Esophagus mucosa (tissue), 1 donor: ENCODE data around the gene DRD4. TPM values are rescaled to one million over a fixed set of nuclear protein-coding genes. Genes with fewer than 3 reads are reported as not detected.
"Not testable (repeated sequence)": the region's sequence is repeated elsewhere in the genome, so short reads cannot be mapped to it uniquely, and the experiment has no call there.

Source experiments
- ATAC-seq: fragments of 200-7000 bp; cut with Tn5 transposase; one replicate; pipeline ENCODE4 v1.9.1; 2020
- total RNA-seq: library from RNA; stranded (reverse); gene quantifications from one replicate; pipeline ENCODE4 v1.2.4, GENCODE V29; 2023
- donor health status: DM: yes; HTN: yes; CAD: no.

The DRD4 gene
- total RNA-seq, 1 donor from 2014 or later, result 0.16 TPM

DNA sequence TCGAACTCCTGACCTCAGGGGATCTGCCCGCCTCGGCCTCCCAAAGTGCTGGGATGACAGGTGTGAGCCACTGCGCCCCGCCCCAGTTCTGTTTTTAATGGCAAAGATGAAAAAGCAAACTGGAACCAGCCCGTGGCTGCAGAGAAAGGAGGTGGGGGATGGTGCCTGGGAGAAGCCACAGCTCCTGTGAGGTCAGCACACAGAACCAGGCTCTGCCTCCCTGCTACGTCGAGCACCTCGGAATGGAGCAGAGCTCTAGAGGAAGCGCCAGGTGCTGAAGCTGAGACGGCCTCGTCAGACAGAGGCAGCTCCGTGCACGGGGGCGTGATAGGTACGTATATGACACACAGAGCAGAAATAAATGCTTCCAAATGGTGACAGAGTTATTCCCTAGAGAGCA is 8.5 kb downstream of the DRD4 start:
- no peak for ATAC-seq

DNA sequence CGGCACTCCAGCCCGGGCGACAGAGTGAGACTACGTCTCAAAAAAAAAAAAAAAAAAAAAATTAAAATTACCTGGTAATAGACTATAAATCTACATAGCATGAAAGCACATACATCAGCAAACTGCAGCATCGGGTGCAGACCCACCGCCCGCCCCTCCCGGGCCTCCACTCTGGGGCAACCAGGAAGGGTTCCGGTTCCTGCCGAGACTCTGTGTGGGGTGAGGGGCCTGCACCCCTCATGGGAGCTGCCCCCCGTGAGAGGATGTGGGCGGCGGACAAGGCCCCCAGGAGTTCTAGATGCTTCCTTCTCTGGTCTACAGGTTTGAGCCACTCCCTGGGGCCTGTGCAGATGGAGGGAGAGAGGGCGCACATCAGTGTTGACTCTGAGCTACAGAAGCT is 9.1 kb downstream of the DRD4 start:
- ATAC-seq, result no peak

DNA sequence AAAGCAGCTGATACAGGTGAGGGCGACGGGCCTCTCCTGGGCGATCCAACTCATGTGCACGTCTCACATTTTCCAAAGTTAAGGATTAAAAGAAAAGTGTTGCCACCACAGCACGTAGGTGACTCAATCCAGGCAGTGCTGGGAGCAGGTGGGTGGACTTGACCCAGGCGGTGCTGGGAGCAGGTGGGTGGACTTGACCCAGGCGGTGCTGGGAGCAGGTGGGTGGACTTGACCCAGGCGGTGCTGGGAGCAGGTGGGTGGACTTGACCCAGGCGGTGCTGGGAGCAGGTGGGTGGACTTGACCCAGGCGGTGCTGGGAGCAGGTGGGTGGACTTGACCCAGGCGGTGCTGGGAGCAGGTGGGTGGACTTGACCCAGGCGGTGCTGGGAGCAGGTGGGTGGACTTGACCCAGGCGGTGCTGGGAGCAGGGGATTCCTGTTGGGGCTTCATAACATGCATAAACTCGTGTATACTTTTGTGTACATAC is 10.6 kb downstream of the DRD4 start:
- not testable (repeated sequence) for ATAC-seq

DNA sequence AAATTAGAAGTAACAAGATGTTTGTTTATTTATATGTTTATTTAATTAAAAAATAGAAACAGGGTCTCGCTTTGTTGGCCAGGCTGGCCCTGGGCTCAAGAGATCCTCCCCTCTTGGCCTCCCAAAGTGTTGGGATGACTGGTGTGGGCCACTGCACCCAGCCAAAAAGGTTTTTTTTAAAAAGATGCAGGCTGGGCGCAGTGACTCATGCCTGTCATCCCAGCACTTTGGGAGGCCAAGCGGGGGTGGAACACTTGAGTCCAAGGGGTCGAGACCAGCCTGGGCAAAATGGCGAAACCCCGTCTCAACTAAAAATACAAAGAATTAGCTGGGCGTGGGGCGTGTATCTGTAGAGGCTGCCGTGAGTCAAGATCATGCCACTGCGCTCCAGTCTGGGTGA is 13.4 kb downstream of the DRD4 start:
- ATAC-seq, result no peak

DNA sequence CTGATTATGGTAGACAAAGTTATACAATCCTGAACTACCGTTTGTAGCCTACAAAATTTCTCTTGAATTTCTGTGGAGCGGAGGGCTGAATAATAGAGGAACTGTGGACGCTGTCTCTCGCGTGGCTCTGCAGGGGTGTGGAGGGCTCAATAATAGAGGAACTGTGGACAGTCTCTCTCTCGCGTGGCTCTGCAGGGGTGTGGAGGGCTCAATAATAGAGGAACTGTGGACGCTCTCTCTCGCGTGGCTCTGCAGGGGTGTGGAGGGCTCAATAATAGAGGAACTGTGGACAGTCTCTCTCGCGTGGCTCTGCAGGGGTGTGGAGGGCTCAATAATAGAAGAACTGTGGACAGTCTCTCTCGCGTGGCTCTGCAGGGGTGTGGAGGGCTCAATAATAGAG is 16.1 kb downstream of the DRD4 start:
- not testable (repeated sequence) for ATAC-seq

DNA sequence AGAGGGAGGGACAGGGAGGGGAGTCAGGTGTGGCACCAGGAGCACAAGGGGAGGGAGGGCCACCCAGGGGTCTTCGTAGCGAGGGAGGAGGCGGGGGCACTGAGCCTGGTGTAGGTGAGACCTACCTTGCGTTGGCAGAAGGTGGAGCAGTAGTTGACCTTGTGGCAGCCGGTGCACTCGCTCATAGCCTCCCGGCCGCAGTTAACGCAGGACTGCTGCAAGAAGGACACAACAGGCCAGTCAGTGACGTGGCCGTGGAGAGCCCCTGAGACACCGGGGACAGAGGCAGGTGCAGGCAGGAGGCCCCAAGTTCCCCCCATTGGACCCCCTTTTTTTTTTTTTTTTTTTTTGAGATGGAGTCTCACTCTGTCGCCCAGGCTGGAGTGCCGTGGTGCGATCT is 16.8 kb downstream of the DRD4 start:
- peak; percentile 28 for ATAC-seq

- ATAC-seq, result not testable (repeated sequence)
Observed at GRCh38 chr11:654444-654843, 17.4 kb downstream of the DRD4 start.

DNA sequence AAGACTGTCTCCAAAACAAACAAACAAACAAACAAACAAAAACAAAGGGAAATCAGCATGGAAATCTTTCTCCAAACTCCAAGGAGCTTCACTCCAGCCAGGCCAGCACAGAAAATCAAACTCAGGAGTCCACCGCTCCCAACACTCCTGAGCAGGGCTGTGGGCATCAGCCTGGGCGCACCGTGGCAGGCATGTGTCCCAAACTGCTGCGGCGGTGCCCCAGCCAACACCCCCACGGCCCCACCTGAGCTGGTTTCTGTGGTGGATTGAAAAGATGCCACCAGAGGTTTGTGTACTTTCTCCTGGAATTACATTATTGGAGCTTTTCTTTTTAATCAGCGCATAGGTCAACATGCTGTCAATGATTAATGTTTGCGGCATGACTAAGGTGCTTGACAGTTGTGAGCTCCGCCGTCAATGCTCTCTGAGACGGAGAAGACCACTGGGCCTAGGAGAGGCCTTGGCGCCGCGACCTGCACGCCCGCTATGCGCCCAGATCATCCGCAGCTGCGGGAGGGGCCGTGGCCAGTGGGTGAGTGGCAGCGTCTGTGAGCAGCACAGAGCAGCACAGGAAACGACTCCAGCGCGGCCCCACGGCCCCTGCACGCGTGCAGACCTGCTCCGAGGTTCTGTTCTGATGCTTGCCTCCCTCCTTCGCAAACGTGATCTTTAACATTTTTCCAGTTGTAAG is 18.1 kb downstream of the DRD4 start:
- no peak for ATAC-seq

GRCh38 chr11:656426-656825 is 19.4 kb downstream of the DRD4 start:
- ATAC-seq, result no peak

DNA sequence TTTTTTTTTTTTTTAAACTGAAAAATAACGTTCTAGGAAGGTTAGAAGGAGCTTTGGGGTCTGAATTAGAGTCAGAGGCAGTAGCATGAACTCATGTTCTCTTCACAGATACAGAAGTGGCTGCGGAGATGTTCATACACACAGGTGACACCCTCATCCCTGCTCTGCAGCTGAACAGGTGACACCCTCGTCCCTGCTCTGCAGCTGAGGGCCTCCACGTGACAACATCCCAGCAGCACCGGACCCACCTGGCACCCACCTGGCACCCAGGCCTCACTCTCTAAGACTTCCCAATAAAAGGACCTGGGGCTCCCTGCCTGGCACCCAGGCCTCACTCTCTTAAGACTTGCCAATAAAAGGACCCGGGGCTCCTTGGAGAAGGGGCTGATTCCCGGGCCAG is 19.8 kb downstream of the DRD4 start:
- no peak for ATAC-seq

GRCh38 chr11:657691-658126 is 20.6 kb downstream of the DRD4 start:
- no peak for ATAC-seq

DNA sequence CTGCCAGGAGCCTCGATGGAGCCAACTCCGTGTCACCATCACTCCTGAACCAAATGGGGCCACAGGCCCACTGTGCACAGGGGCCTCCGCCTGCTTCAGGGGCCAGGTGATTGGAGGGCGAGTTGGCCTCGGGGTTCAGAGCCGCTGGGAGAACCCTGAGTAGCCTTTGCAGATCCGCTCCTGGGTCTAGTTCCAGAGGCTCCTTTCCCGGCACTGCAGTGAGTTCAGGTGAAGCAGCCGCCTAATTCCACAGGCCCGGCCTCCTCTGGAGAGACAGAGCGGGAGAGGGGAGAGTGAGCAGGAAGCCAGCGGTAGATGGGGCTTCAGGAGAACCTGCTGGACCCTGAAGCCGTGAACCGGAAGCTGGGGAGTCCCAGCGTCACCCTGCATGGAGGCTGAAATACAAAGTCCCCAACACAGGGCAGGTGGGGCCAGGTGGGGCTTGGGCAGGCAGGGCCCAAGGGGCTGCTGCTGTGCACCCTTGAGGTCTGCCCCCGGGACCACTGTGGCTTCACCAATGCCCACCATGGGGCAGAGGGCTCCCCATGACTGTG is 22.5 kb downstream of the DRD4 start:
- no peak for ATAC-seq

- no peak for ATAC-seq
Observed at GRCh38 chr11:660281-660680, 23.2 kb downstream of the DRD4 start.

DNA sequence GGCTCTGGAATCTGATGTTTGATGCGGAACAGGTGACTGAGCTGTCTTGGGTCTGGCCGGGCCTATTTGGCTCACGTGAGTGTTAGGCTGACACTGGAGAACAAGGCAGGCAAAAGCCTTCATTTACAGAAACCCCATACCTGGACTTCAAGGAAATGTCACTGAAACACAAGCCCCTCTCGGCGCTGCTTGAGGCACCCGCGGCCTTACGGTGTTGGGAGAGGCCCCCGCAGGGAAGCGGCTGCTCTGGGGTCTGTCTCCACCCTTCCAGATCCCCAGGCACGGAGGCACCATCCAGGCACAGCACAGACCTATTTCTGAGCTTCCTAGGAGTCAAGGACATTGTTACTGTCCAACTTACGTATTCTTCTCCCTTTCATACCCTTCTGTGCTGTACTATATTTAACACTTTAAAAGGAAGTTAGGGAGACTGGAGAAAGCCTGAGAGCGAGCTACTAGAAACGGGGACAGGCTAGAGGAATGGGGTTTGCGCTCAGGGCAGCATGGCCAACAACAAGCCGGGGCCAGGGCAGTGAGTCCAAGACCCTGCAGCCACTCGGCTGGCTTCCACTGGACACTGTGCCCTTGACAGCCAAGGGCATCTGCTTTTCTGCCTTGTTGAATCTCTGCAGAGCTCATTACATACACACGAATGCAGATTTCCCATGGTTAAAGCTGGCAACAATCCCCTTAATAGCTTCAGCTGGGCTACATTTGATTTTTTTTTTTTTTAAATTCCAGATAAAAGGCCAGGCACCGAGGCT is 23.8 kb downstream of the DRD4 start:
- ATAC-seq, result no peak

- ATAC-seq, result peak; percentile 65
Observed at GRCh38 chr11:662689-663274, 25.7 kb downstream of the DRD4 start.

- ATAC-seq, result no peak
Observed at GRCh38 chr11:665062-665703, 28.1 kb downstream of the DRD4 start.

DNA sequence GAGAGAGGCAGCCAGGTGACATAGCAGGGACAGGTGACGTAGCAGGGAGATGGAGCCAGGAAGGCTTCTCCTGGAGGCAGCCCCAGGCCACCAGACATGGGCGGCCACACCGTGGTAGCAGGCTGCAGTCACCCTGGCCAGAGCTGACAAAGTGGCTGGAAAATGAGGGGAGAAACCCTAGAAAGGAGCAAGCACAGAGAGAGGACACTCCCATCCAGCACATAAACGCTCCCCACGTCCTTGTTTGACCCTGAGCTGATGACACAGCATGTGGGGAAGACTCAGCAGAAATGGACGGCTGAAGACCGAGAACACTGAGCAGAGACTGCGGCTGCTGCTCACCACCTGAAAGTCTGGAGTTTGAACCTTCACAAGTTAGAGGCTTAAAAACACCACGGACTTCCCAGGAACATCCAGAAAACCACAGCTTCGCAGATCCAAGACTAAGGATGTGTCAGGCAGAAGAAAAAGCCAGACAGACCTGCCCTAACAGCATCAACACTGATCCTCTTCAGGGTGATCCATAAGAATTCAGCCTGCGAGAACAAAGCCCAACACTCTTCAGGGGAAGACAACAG is 28.7 kb downstream of the DRD4 start:
- ATAC-seq, result peak; percentile 65

DNA sequence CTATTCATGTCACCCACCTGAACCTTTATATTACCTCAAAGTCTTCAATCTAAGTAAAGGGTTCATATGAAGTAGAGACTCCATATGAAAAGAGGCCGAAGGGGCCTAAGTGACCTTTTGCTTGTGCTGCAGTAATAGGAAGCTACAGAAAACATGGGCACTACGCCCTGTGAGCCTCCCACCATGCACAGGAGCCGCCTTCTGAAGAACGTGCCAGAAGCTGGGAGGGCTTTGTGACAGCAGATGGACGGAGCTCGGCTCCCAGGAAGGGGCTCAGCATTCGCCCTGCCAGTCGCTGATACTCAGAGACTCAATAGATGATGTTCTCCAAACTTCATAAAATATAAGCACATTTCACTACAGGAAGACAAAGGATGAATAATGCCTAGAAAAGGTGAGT is 36.8 kb downstream of the DRD4 start:
- ATAC-seq, result no peak

DNA sequence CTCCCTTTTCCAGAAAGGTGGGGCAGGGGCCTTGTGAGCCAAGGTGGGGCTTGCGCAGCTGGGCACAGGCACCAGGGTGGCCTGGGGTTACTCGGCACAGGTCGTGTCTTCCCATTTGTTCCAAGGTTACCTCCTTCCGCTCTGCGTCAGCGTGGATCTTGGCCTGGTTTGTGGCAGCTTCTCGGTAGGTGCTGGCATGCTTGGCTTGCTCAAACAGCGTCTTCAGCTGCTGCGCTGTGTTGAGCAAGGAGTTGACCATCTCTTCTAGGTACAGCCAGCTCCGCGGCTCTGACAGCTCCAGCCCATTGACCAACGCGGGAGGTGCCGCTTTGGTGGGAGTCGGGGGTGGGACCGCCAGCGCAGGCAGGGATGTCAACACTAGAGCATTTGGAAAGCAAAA is 37.3 kb downstream of the DRD4 start:
- ATAC-seq, result no peak

DNA sequence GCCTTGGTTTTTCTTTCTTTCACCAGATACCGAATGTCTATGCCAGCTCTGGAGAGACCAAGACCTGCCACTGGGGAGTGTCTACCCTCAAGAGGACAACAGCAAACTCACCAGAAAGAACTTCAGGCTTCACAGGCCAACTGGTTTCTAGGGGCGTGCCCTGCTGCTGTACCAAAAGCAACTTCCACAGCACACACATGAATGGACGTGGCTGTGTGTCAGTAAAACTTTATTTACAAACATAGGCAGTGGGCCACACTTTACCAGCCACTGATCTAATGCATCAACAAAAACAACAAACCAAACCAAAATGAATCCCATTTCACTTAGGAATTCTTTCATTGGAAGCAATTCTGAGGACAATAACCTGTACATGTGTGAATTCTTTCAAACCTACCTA is 41.2 kb downstream of the DRD4 start:
- no peak for ATAC-seq

- peak; percentile 35 for ATAC-seq
Observed at GRCh38 chr11:679271-680207, 42.5 kb downstream of the DRD4 start.
